Skeletal muscle tissue (tissue), 4 donors: ENCODE data around the gene CD300A. TPM values are rescaled to one million over a fixed set of nuclear protein-coding genes. Genes with fewer than 3 reads are reported as not detected.

Source experiments
- H3K27ac ChIP-seq: one replicate; pipeline ENCODE4 v1.7.0; 2013; ENCODE audit warnings: mild to moderate bottlenecking, low read depth, low read length, inconsistent platforms
- H3K27me3 ChIP-seq, 3 donors: one replicate each; pipeline ENCODE4 v1.7.0; 2013; ENCODE audit warnings: low read length in 3 of 3; ENCODE audit not compliant: control insufficient read depth in 3 of 3, insufficient read depth in 3 of 3
- H3K36me3 ChIP-seq, 3 donors: one replicate each; pipeline ENCODE4 v1.7.0; 2013; ENCODE audit warnings: low read length in 3 of 3; ENCODE audit not compliant: control insufficient read depth in 3 of 3, insufficient read depth in 3 of 3
- H3K4me1 ChIP-seq, 3 donors: one replicate each; pipeline ENCODE4 v1.7.0; 2013; ENCODE audit warnings: low read length in 3 of 3, mild to moderate bottlenecking in 3 of 3; ENCODE audit not compliant: control insufficient read depth in 3 of 3, insufficient read depth in 3 of 3
- H3K4me3 ChIP-seq, 3 donors: one replicate each; pipeline ENCODE4 v1.7.0; 2013; ENCODE audit warnings: low read length in 3 of 3
- H3K9ac ChIP-seq, 3 donors: one replicate each; pipeline ENCODE4 v1.7.0; 2013; ENCODE audit warnings: low read length in 3 of 3, mild to moderate bottlenecking in 3 of 3, moderate library complexity in 2 of 3, low read depth in 1 of 3
- H3K9me3 ChIP-seq, 3 donors: one replicate each; pipeline ENCODE4 v1.7.0; 2013; ENCODE audit warnings: low read length in 3 of 3; ENCODE audit not compliant: control insufficient read depth in 3 of 3
- total RNA-seq: library from RNA; depleted of rRNA; stranded (reverse); fragments of >200 nt; gene quantifications from one replicate; pipeline ENCODE4 v1.2.3, GENCODE V29; 2014
- donor health status: Osteomylitis.

The CD300A gene
- total RNA-seq = 1.0 TPM

DNA sequence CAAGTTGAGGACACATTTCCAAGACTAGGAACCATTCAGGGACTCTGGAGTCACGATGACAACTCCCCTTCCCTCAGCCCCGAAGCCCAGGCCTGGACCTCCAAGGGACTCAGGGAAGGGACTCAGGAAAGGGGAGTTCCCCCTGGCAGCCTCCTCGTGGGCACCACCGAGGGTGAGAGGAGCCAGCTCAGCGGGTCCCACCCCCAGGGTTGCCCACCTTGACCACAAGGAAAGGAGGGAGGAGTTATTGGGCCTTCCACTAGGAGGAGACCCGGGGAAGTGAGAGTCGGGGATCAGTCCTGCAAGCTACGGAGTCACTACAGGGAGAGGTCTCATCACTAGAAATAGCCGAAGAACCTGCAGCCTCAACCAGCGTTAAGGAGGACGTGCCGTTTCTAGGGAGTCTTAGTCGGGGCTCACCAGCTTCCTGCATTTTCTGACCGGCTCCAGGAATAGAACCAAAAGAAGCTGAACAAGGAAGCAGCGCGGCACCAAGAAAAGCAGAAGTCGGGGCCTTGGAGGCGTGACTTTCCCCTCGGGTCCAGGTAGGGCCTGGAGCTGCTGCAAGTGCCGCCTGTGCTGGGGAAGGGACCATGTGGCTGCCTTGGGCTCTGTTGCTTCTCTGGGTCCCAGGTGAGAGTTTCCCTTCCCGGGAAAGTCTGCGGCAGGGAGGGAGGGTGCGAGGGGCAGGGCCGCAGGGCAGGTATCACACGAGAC, at the start of gene CD300A:
TSS of gene CD300A (plus strand) at position 524 of the 717 bp plus-strand sequence. CDS start at position 594, 70 bp downstream.
- Histone ChIP-seq H3K9me3 (no peaks in the 10 kb centered on the region), H3K9ac (peak within 1 kb of the TSS in 2 of 3 donors; percentile 8 to 25), H3K27ac (peak within 1 kb of the TSS; percentile 28), H3K36me3 (no peaks in the 10 kb centered on the region), H3K4me1 (peaks cover 0 to 6% (median 5%) of the 10 kb centered on the region in 3 donors), H3K4me3 (peak within 1 kb of the TSS in 2 of 3 donors; percentile 11 to 54), H3K27me3 (peaks cover 0 to 5% (median 4%) of the 10 kb centered on the region in 3 donors)

DNA sequence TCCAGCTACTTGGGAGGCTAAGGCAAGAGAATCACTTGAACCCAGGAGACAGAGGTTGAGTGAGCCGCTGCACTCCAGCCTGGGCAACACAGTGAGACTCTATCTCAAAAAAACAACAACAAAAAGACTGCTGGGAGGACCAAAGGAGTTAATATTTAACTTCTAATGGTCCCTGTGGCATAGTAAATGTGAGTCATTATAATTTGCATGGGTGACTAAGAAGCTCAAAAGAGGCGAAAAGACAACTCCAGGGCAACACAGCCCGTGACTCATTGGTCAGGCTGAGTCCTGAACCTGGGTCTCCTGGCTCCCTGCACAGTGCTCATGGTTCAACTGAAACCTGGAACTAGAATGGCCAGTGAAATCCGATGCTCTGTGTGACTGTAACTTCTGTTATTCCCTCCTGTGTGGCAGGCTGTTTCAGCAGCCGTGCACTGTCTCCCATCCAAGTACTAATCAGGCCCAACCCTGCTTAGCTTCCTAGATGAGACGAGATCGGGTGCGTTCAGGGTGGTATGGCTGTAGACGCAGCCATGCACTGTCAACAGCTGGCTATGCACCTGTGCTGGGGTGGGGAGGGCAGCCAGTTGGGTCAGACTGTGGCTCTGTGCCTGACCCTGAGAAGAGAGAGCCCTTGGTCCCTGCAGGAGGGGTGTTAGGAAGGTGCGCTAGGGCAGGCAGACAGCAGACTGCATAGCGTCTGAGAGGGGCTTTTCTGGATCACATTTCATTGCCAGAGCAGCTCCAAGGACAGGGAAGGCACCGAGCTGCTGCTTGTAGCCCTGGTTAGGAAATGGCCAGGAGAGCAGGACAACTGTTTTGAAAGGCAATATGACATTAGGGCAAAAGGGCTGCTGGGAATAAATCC, 49.0 kb upstream of the CD300A start:
- Histone ChIP-seq H3K9ac (peak overlapping the region in 2 of 3 donors; percentile 61 to 64), H3K27ac (peak overlapping the region; percentile 72), H3K36me3 (no peaks in the 10 kb centered on the region), H3K27me3 (no peaks in the 10 kb centered on the region), H3K4me1 (peaks cover 6 to 13% (median 8%) of the 10 kb centered on the region in 3 donors), H3K9me3 (no peaks in the 10 kb centered on the region), H3K4me3 (peak overlapping the region in 1 of 3 donors; percentile 38)

DNA sequence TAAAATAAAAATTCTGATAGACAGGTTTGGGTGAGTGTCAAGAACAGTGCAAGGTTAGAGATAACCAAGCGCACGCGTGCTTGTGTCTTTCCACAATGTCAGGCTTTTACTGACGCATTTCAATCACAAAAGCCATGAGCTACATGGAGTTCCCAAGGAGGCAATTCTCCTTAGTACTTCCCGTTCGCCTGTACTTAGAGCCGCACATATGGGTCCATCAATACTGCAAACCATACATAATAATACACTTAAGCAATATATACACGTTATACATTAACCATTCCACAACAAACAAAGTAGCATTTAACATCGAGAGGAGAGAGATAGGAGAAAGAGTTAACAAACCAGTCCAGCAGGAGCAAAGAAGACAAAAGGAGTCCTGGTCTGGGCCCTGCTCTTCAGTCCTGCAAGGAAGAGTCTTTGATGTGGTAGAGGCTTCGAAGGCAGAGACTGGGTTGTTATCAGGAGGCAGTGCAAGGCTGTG, 46.5 kb upstream of the CD300A start:
- Histone ChIP-seq H3K4me1 (peaks cover 16 to 23% (median 16%) of the 10 kb centered on the region in 3 donors), H3K9me3 (no peaks in the 10 kb centered on the region), H3K27ac (no peak overlapping the region), H3K9ac (no peak overlapping the region), H3K4me3 (no peak overlapping the region), H3K27me3 (no peaks in the 10 kb centered on the region), H3K36me3 (no peaks in the 10 kb centered on the region)

DNA sequence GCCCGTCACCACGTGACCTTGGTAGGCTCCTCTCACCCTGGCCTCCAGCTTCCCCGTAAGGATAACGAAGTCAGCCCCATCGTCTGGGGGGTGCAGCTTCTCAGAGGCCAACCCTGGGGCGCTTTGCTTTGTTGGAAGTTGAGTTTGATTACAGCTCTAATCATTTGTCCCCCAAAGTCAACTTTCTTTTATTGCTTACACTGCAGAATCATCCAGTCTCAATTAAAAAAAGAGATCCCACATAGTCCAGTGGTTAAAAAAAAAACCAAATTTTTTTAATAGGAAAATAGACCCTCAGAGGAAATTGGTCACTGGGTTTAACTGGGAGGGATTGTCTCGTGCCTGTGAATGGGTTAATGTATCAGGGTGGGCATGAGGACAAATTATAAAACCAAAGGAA, 42.3 kb upstream of the CD300A start:
- no peaks in the 10 kb centered on the region for H3K9me3 ChIP-seq
- no peaks in the 10 kb centered on the region for H3K36me3 ChIP-seq
- no peaks in the 10 kb centered on the region for H3K27me3 ChIP-seq
- H3K9ac ChIP-seq = peak overlapping the region; percentile 75 to 94 (median 92)
- H3K4me3 ChIP-seq = peak overlapping the region; percentile 34 to 69 (median 38)
- H3K27ac ChIP-seq = peak overlapping the region; percentile 89
- peaks cover 47 to 50% (median 47%) of the 10 kb centered on the region in 3 donors for H3K4me1 ChIP-seq

DNA sequence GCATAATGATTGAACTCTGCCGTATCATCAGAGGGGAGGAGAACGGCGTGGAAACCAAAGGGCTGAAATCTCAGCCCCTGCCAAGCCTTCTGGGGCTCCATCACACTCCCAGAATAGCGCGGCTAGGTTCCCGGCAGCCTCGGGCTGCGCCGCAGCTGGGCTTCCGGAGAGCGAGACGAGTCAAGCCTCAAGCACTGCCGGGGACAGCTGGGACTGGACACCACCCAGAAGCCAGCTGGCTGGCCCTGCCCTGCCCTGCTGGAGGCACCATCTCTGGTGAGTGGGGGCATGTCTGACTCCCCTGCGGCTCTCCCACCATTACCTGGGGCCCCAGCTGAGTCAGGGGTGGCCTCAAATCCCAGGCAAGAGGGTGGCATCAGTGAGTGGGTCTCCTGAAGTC, 41.8 kb upstream of the CD300A start:
- Histone ChIP-seq H3K4me1 (peaks cover 51 to 54% (median 52%) of the 10 kb centered on the region in 3 donors), H3K4me3 (peak overlapping the region; percentile 66 to 84 (median 83)), H3K9me3 (no peaks in the 10 kb centered on the region), H3K36me3 (no peaks in the 10 kb centered on the region), H3K27ac (peak overlapping the region; percentile 89), H3K27me3 (no peaks in the 10 kb centered on the region), H3K9ac (peak overlapping the region; percentile 80 to 94 (median 92))

DNA sequence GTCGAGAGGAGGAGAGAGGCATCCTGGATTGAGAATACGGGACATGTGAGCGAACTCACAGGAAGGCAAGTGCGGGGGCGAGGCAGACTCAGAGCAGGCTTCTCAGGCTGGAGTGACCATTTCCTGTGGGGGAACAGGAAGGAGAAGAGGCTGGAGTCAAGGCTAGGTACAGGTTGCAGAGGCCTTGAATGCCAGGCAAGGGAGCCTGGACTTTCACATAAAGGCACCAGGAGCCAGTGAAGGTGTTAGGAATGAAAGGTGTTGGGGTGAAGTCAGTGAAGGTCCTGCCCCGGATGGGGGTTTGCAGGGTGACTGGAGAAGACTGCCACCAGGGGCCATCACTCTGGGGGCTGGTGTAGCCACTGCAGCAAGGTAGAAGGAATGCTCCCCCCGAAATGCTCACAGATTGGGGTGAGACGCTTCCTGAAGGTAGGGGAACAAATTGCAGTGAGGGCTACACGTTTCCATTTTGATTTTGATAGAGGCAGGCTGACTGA, 39.8 kb upstream of the CD300A start:
- peak overlapping the region; percentile 27 to 70 (median 56) for H3K4me3 ChIP-seq
- peak overlapping the region; percentile 40 to 90 (median 75) for H3K9ac ChIP-seq
- H3K4me1 ChIP-seq = peaks cover 56 to 71% (median 58%) of the 10 kb centered on the region in 3 donors
- H3K27ac ChIP-seq = peak overlapping the region; percentile 89
- H3K36me3 ChIP-seq = no peaks in the 10 kb centered on the region
- H3K27me3 ChIP-seq = peaks cover 0 to 4% (median 0%) of the 10 kb centered on the region in 3 donors
- no peaks in the 10 kb centered on the region for H3K9me3 ChIP-seq

DNA sequence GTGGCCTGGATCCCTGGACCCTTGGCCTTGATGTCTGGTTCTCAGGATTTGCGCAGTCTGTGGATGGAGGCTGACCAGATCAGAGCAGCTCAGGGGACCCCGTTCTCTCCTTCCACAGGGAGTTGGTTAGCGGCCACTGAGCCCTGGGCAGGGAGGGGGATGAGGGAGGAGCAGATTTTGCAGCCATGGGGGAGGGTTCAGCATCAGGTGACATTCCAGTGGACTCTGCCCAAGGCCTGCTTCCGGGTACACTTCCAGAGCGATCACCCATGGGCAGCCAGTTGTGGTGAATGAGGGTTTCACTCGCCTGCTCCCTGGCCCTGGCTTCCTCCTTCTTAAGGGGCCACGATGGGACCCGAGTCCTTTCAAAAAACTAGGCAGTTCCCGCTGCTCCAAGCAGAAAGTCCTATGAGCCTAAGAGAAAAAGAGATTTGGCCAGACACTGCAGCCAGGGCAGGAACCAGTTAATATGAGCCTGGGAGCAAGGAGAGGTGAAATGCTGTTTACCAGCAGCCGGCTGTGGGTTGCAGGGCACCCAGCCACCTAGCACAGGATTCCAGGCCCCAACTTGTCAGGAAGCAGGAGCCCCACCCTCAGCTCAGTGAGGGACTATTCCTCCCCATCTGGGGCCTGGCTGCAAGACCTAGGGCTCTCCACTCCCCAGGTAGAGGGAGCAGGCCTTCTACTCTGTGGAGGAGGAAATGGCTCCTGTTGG, 39.2 kb upstream of the CD300A start:
- peak overlapping the region; percentile 27 to 70 (median 56) for H3K4me3 ChIP-seq
- no peaks in the 10 kb centered on the region for H3K36me3 ChIP-seq
- no peaks in the 10 kb centered on the region for H3K9me3 ChIP-seq
- H3K27me3 ChIP-seq = peaks cover 0 to 7% (median 0%) of the 10 kb centered on the region in 3 donors
- H3K27ac ChIP-seq = peak overlapping the region; percentile 89
- peak overlapping the region; percentile 75 to 90 (median 79) for H3K9ac ChIP-seq
- peaks cover 56 to 77% (median 60%) of the 10 kb centered on the region in 3 donors for H3K4me1 ChIP-seq

DNA sequence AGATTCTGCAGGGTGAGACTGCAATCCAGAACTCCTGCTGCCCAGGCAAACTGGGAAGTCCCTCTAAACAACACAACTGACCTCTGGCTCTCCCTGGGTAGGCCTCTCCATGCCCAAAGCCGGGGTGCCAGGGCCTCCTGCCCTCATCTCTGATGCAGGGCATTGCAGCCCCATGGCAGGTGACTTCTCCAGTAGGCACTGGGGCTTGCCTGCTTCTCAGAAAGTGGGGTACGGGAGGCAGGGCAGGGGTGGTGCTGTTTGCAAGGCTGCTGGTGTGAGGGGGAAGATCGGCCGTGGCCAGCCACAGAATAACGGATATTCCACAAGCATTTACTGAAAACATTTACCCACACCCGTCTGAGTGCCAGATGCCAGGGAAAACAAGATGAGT, 38.7 kb upstream of the CD300A start:
- peak overlapping the region; percentile 17 to 66 (median 56) for H3K4me3 ChIP-seq
- peaks cover 56 to 77% (median 60%) of the 10 kb centered on the region in 3 donors for H3K4me1 ChIP-seq
- H3K36me3 ChIP-seq = no peaks in the 10 kb centered on the region
- no peaks in the 10 kb centered on the region for H3K9me3 ChIP-seq
- H3K27me3 ChIP-seq = peaks cover 0 to 7% (median 0%) of the 10 kb centered on the region in 3 donors
- H3K27ac ChIP-seq = peak overlapping the region; percentile 89
- peak overlapping the region; percentile 75 to 90 (median 79) for H3K9ac ChIP-seq
